ENCODE measurements around the gene NAA35.
"Not testable (repeated sequence)": the region's sequence is repeated elsewhere in the genome, so short reads cannot be mapped to it uniquely, and the experiment has no call there.

NAA35 gene

DNA sequence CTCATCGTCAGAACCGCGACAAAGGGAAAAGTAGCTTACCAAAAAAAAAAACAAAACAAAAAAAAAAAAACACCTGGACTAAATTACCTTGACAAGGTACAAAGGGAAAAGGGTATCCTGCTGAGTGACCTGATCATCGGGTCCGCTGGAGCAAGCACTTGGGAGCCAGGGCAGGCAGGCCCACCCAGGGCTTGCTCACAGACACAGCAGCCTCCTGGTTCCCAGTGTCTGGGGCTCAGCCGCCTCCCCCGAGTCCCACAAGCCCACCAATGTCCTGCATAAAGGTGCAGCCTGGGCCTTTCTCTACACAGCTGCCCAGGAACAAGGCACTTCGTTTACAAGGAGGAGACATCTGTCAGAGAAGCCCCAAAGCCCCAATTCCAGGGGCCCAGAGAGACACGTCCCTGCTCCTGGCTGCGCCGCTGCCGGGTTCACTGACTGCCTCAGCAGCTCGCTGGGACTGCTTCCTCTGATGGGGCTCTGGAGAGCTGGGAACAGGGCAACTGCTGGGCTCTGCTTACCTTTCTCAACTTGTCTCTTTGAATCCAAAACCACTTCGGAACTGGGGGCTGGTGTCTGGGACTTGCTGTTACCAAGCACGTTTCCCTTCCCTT is 95.0 kb downstream of the NAA35 start:
- no peak for FAIRE-seq

GRCh38 chr9:86036555-86036954 is 95.6 kb downstream of the NAA35 start:
- FAIRE-seq: no peak

- FAIRE-seq: no peak
These were observed 99.3 kb downstream of the NAA35 start for GRCh38 chr9:86039991-86040860.

DNA sequence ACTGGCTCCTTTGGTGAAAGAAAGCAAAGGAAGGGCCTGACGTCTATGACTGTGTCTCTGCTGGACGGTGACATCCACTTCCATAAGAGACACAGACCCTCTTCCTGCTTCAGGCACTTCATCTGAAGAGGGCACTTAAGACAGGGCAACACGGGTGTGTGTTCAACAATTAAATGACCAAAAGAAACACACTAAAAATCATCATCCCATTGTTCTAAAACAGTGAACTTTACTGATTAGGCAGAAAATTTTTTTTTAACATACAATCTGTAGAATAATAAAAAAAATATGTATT is 99.9 kb downstream of the NAA35 start:
- no peak for FAIRE-seq

- FAIRE-seq: no peak
These were observed 100.4 kb downstream of the NAA35 start for GRCh38 chr9:86041311-86041741.

DNA sequence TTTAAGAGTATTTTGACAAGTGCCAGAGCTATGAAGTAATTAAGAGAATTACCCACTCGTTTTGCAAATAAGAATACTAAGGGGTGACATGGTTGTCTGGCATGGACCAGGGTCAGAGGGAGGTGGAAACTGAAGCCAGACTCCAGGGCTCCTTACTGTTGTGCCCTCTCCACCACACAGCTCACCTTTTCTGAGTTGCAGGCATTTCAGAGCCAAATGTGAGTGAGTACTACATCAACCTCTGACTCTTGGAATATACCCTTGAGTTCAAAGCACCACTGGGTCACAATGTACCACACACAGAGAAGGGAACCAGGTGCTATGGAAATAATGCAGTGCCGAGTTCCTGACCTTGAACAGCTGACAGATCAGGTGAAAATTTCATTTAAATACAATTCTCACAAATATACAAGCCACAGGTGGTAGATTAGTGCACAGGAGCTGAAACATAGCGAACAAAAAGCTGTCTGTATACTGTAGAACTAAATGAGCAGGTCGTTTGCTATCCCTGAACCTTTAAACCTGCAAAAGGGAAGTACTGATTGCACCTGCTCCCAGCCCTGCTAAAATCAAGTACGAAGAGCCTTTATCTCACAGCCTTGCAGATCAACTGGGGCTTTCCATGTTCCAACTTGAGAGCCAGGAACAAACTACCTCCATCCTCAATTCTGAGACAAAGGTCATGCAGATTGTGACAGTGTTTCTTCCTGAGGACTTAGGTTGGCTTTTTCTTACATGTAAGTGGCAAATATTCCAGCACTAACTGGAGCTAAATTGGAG is 101.4 kb downstream of the NAA35 start:
- FAIRE-seq: no peak

- FAIRE-seq: no peak
These were observed 102.6 kb downstream of the NAA35 start for GRCh38 chr9:86043586-86043985.

GRCh38 chr9:86043999-86044398 is 103.1 kb downstream of the NAA35 start:
- no peak for FAIRE-seq

DNA sequence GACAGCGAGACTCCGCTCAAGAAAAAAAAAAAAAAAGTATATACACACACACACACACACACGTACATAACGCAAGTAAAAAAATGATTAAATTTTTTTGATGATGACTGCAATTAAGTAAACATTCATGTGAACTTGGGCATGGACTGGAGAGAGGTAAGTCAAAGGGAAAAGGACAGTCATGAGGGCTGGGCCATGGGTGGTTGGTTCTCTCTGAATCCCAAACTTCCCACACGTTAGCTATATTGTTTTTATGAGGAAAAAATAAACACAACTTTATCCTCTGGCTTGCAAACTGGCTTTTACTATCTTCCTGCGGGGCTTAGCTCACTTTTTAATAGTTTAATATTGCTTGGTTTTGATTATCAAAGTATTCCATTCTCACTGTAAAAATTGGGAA is 104.7 kb downstream of the NAA35 start:
- FAIRE-seq: no peak

DNA sequence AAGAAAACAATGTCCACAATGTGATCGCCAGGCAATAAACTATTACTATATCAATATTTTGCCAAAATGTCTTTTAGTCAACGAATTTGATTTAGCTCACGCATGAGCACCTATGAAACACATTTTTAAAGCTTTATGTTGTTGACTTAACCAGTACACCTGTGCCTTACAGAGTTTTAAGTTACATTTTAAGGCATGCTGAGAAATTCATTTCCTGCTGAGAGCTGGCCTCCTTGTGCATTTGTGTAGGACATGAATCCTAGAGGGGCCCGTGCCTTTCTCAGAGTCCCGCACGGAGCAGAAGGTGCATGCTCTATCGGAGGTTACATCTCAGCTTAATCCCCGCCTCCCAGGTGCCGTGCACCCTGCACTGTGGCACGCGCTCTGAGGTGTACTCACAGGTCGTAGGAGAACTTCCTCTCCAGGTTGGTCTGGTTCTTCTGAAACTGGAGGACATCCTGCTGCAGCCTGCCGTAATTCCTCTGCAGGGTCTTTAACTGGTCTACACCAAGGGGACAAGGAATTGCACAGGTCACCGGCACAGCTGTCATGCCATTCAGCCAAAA is 105.2 kb downstream of the NAA35 start:
- FAIRE-seq: no peak

DNA sequence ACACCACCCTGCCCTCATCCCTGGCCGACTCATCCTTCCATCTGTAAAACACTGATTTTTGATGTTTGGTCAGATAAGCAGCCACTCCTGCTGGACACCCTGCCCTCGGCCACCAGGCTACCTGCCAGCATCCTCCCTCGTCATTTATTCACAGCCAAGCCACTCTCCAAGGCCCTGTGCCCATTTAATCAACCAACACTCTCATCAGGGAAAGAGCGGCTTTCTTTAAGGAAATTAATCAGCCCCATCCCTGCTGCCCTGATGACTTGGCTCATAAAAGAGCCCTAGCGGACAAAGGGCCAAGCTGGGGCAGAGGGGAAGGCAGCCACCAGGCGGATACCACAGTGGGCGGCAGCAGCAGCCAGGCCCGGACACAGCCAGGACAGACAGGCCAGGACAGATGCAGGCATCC is 106.0 kb downstream of the NAA35 start:
- no peak for FAIRE-seq

DNA sequence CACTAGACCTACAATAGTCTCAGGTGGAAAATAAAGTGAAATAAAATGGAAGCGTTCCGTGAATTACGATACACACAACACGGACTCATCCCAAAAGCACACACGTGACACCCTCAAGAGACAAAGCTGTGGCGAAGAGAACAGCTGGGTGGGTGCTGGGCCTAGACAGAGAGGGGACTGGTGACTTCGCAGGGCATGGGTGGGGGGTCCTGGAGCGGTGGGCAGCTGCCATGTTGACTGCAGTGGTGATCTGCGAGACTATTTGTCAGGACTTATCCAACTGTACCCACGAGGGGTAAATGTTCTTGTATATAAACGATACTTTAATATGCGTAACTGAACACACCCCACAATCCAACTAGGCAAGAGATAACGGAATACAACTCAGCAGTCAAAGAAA is 106.4 kb downstream of the NAA35 start:
- no peak for FAIRE-seq

DNA sequence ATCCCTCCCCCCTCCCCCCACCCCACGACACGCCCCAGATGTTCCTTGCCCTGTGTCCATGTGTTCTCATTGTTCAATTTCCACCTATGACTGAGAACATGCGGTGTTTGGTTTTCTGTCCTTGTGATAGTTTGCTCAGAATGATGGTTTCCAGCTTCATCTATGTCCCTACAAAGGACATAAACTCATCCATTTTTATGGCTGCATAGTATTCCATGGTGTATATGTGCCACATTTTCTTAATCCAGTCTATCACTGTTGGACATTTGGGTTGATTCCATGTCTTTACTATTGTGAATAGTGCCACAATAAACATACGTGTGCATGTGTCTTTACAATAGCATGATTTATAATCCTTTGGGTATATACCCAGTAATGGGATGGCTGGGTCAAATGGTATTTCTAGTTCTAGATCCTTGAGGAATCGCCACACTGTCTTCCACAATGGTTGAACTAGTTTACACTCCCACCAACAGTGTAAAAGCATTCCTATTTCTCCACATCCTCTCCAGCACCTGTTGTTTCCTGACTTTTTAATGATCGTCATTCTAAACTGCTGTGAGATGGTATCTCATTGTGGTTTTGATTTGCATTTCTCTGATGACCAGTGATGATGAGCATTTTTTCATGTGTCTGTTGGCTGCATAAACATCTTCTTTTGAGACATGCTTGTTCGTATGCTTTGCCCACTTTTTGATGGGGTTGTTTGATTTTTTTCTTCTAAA is 107.2 kb downstream of the NAA35 start:
- not testable (repeated sequence) for FAIRE-seq

GRCh38 chr9:86052556-86053468 is 111.9 kb downstream of the NAA35 start:
- no peak for FAIRE-seq

GRCh38 chr9:86054695-86055094 is 113.7 kb downstream of the NAA35 start:
- no peak for FAIRE-seq

- no peak for FAIRE-seq
These were observed 116.5 kb downstream of the NAA35 start for GRCh38 chr9:86057491-86057890.

- no peak for FAIRE-seq
These were observed 121.2 kb downstream of the NAA35 start for GRCh38 chr9:86061972-86062739.

- no peak for FAIRE-seq
These were observed 122.1 kb downstream of the NAA35 start for GRCh38 chr9:86062845-86063693.

DNA sequence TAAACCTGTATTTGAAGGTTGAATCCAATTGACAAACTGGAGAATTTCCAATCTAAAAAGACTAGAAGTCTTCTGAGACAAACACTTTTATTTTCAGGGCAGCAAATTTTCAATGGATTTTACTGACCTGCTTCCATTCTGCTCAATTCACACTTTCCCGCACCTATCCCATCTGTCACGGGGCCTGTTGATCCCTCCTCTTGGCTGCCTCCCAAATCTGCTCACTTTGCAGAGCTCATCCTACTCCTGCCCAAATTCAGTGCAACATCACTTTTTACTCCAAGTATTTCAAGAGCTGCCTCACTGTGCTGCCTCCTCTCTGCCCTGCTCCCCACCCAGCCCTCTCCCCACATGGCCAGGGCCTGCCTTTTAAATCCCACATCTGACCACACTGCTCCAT is 123.3 kb downstream of the NAA35 start:
- no peak for FAIRE-seq
